GM06990 (cell line): ENCODE measurements around the gene DTWD2.
A peak's percentile ranks its signal among the peaks of the same experiment; 100 is the strongest.

Experiments
- DNase-seq: peaks from one replicate; pipeline ENCODE4 v3.0.0-alpha.2; 2011; ENCODE audit not compliant: insufficient read length; ENCODE audit errors: extremely low read depth
- H3K27me3 ChIP-seq: replicated peaks from 2 replicates; pipeline ENCODE4 v1.6.0; 2011; ENCODE audit warnings: low read length; ENCODE audit not compliant: control insufficient read depth, insufficient read depth
- H3K36me3 ChIP-seq: 2 replicates; pipeline ENCODE4 v1.5.1; 2011; ENCODE audit warnings: low read length; ENCODE audit not compliant: control insufficient read depth, insufficient read depth
- H3K4me3 ChIP-seq: replicated peaks from 2 replicates; pipeline ENCODE4 v1.5.1; 2011; ENCODE audit warnings: low read depth, mild to moderate bottlenecking, control low read depth, low read length
- CTCF ChIP-seq: IDR thresholded peaks from 2 replicates; pipeline ENCODE4 v1.5.1; 2011; ENCODE audit warnings: low read length, control low read depth, mild to moderate bottlenecking, inconsistent platforms; ENCODE audit not compliant: insufficient read depth, poor library complexity, severe bottlenecking

DTWD2 gene

DNA sequence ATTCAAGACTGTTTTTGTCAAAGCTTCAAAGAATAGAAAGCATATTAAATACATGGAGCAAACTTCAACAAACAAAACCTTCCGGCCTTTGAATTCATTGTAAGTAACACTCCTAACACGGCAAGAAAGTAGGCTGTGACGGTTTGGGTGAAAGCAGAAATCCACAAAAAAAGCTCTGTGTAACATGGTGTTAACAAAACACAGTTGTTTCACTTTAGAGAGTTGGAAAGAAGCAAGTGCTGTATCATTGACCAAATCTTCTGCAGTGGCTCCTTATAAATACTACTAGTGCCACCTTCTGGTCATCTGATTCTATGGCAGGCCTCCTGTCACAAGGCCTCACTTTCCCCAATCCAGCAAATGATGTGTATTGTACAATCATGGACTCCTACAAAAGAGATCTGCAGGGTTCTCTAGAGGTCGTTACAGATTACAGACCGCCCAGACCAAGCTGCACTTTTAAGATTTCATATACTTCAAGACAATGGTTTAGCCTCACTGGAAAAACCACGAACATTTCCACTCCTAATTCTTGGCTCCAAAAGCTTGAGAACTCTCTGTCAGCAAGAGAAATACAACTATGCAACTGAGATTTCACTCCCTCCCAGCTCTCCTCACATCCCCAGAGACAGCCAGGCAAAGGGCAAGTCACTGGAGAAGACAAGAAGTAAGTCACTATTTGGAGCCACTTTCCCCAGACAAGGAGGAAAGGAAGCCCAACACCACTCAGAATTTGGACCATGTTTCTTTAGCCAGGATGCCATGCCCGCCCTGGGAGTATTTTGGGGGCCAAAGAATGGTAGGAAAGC is 196.2 kb downstream of the DTWD2 start:
- peak; percentile 77 for TF ChIP-seq CTCF
- DNase-seq, result peak; percentile 12
- H3K36me3 ChIP-seq, result no peaks in the 10 kb centered on the region
- no peak overlapping the region for H3K4me3 ChIP-seq
- no peaks in the 10 kb centered on the region for H3K27me3 ChIP-seq

GRCh38 chr5:118789366-118789765 is 199.0 kb downstream of the DTWD2 start:
- Histone ChIP-seq H3K4me3 (no peak overlapping the region), H3K36me3 (no peaks in the 10 kb centered on the region), H3K27me3 (no peaks in the 10 kb centered on the region)
- DNase-seq, result no peak
- no peak for TF ChIP-seq CTCF

DNA sequence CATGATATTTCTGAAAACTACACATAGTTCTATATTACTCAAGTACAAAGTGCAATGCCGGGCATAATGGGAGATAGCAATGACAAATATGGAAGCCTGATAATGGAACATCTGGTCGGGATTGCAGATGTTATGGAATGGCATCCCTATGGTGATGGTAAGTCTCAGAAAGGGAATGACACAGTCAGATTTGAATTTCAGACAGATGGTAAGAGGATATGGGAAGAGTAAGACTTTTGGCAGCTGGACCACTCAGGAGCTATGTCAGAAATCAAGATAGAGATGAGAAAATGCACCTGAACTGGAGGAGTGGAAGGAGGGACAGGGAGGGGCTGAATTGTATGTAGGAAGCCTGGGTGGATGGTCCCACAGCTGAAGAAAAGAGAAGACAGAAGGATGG is 200.0 kb downstream of the DTWD2 start:
- H3K27me3 ChIP-seq, result no peaks in the 10 kb centered on the region
- H3K4me3 ChIP-seq, result no peak overlapping the region
- no peaks in the 10 kb centered on the region for H3K36me3 ChIP-seq
- no peak for TF ChIP-seq CTCF
- no peak for DNase-seq
